Inferior parietal cortex (tissue), 1 donor: Measurements from ENCODE around the gene LONP1.
"Not testable (repeated sequence)": the region's sequence is repeated elsewhere in the genome, so short reads cannot be mapped to it uniquely, and the experiment has no call there.

Experiments
- DNase-seq: peaks from one replicate; pipeline ENCODE4 v3.0.0-alpha.2; 2016; ENCODE audit errors: extremely low spot score

LONP1 gene

DNA sequence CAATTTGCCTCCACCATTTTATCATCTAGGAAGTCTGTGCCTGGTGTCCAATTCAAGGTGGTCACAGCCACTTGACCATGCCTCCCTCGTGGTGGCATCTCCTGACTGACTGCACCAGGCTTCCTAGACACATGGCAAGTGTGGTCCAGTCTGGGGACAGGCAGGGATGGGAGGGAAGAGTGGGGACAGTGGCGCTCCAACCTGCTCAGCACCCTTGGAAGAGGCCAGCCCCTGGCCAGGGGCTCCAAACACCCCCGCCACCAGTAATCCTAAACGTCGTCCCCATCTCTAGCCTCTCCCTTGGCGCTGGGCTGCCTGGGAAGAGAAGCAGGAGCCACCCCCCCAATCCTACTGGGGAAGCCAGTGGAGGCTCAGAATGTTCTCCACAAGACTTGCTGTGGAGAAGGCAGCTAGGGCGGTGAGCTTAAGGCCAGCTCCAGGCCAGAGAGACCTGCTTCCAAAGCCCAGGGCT is 27.2 kb downstream of the LONP1 start:
- no peak for DNase-seq

DNA sequence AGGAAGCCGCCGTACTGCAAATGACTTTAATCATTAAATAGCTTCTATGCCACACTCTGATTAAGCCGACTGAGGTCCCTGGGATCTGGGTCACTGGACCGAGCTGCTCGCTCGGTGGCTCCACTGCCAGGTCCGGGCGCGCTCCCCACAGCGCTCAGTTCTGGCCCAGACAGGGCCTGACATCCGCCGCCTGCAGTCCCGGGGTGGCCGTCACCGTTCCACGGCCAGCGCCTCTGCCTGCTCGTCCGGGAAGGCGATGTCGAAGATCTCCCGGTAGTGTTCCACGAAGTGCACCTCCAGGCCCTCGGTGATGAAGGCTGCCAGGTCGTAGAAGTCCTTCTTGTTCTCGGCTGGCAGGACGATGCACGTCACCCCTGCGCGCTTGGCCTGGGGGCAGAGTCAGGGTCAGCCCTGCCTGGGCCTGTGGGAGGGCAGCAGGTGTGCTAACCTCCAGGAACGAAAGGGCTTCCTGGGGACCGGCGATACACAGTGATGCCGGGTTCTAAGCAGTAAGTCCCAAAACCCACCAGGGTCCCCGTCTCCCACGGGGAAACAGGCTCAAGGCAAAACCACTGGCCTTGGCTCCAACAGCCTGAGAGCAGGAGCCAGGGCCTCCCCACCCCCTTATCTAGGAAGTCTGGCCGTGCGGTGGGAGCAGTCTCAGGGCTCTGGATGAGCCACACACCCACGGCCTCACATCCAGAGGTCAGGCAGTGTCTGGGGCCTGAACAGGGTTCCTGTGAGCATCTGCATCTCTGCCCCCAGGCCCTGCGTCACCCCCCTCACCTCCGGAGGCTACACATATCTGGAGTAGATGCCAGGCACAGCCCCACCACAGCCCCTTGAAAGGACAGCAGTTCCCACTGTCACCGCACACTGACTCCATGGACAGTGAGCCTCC is 27.9 kb downstream of the LONP1 start:
- DNase-seq: no peak

DNA sequence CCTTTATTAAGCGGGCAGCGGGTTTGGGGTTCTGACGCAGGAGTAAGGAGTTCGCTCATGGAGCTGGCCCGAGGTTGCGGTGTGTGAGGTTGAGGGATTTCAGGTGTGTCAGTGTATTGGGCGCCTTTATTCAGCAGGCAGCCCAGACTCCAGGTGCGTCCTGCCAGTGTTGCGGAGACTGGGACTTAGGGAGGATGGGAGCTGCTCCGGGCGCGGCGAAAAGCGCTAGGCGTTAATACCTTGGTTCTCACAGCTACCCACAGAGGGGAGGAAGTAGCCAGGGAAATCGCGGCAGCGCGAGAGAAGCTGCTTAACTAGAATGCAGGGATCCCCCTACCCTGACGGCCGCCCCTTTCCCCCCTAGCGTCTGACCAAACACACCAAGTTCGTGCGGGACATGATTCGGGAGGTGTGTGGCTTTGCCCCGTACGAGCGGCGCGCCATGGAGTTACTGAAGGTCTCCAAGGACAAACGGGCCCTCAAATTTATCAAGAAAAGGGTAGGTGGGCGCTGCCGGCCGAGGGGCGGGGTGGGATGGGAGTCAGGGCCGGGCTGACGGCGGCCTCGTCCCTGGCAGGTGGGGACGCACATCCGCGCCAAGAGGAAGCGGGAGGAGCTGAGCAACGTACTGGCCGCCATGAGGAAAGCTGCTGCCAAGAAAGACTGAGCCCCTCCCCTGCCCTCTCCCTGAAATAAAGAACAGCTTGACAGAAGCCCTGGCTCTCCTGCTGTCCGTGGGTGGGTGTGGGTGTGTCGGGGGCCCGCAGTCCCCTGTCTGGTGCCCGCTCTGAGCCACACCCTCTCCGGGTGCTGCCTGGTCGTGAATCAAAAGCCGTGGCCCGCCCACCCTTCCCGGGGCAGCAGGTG is 28.8 kb downstream of the LONP1 start:
- DNase-seq: peak; percentile 5

DNA sequence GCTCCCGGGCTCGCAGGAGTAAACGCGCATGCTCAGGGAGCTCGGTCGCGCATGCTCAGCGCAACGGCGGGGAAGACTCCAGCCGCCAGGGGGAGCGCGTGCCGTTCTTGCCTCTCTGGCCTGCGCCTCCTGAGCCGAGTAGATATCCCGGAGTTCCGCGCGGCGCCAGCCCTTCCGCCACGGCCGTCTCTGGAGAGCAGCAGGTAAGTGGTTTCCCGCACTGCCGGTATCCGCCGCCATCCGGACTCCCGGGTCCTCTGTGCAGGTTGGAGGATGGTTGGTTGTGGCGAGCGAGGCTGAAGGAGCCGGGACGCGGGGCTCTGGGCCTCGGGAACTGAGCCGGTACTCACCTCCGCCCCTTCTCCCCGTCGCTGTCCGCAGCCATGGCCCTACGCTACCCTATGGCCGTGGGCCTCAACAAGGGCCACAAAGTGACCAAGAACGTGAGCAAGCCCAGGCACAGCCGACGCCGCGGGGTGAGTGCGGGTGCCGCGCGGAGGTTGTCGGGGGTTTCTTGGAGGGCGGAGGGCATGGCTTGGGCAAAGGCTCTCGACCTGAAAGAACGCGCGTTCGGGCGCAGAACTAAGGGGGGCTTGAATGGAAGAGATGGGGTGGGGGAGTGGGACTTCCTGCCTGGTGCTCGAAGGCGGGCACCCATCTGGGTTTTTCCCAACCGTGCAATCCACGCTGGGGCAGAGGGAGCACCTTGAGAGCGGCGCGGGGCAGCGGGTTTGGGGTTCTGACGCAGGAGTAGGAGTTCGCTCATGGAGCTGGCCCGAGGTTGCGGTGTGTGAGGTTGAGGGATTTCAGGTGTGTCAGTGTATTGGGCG is 29.6 kb downstream of the LONP1 start, which contains the start of gene RPL36:
TSS of gene RPL36 (plus strand) at position 171 of the 830 bp plus-strand sequence. CDS start at position 384, 213 bp downstream.
- DNase-seq: peak; percentile 98

DNA sequence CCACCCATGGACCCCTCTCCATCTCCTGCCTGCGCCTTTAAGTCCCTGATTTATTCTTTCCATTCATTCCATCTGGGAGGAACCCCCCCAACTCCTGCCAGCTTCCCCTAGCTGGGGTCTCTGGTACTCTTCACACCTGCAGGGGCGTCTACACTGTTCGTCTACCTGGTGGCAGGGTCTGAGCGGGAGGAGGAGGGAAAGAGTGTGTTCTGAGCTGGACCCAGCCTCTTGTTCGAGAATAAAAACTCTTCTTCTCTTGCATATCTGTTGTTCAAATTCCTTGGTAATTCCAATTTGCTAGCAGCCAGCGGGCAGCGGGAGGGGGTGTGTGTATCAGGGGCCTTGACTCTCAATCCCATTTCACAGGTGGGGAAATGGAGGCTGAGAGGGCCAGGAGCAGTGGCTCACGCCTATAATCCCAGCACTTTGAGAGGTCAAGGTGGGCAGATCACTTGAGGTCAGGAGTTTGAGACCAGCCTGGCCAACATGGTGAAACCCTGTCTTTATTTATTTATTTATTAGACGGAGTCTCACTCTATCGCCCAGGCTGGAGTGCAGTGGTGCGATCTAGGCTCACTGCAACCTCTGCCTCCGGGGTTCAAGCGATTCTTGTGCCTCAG is 31.6 kb downstream of the LONP1 start:
- not testable (repeated sequence) for DNase-seq

DNA sequence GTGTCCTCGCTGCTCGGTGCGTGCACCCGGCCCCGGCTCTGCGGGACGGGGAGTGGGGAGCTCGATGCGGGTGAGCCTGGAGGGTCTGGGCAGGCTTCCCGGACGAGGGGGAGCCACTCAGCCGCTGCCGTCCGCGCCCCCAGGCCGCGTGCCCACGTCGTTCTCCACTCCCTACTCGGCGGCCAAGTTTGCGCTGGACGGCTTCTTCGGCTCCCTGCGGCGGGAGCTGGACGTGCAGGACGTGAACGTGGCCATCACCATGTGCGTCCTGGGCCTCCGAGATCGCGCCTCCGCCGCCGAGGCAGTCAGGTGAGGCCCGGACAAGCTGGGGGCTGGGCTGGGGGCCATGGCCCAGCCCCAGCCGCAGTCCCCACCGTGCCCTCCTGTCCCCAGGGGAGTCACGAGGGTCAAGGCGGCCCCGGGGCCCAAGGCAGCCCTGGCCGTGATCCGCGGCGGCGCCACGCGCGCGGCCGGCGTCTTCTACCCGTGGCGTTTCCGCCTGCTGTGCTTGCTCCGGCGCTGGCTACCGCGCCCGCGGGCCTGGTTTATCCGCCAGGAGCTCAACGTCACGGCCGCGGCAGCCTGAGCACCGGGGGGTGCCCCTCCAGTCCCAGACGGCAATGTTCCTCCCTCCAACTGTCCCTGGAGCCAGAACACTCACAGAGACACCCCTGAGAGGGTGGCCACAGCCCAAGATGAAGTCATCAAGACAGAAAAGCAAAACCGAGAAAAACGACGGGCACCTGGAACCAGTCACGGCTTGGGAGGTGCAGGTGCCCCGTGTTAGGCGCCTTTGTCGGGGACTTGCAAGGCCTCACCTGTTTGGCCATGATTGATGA is 32.4 kb downstream of the LONP1 start:
- no peak for DNase-seq

DNA sequence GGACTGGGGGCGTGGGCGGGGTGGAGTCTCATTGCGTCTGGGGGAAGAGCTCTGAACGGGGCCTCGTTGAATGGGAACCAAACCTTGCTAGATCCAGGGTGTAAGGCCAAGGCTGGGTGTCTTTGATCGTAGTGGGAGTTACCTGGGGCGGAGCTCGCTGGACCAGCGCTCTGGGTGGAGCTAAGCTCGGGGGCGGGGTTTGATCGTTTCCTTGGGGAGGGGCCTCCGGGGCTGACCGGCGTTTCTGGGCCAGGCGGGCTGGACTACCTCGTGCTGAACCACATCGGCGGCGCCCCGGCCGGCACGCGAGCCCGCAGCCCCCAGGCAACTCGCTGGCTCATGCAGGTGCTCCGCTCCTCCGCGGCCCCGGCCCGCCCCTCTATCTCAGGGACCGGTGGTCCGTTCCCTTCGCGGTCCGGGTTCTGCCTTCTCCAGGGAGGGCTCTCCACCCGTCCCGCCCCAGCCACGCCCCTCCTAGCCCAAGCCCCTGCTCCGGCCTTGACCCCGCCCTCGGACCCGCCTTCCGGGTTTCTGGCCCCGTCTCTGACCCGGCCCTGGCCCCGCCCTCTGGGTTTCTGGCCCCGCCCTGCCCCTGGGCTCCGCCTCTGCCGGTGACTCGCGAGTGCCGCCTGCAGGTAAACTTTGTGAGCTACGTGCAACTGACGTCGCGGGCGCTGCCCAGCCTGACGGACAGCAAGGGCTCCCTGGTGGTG is 33.1 kb downstream of the LONP1 start:
- DNase-seq: peak; percentile 65

DNA sequence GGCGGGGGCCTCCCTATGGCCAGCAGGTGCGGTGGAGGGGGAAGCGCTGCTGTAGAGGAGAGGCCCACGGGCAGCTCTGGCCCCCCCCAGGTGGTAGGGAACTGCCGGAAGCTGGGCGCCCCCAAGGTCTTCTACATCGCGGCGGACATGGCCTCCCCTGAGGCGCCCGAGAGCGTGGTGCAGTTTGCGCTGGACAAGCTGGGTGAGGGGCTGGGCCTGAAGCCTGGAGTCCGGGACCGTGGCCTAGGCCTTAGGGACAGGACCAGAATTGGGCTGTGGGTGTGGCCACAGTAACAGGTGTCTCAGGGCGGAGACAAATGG is 33.7 kb downstream of the LONP1 start:
- no peak for DNase-seq

DNA sequence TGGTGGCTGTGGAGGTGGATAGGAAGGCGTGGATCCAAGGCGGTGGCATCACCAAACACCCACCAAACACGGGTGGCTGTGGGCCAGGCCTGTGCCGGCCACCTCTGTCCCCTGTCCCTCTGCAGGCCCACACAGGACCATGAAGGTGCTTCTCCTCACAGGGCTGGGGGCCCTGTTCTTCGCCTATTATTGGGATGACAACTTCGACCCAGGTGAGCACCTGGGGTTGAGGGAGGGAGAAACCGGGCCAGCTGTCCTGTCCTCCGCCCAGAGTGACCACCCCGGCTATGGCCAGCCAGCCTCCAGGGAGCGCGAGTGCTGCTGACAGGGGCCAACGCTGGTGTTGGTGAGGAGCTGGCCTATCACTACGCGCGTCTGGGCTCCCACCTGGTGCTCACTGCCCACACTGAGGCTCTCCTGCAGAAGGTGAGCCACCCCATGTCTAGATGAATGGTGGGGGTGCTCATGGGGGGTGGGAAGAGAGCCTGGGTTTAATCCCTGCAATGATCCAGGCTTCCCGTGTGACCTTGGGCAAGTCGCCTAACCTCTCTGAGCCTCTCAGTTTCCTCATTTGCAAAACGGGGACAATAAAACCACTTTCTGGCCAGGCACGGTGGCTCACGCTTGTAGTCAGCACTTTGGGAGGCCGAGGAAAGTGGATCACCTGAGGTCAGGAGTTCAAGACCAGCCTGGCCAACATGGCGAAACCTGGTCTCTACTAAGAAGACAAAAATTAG is 35.1 kb downstream of the LONP1 start:
- DNase-seq: no peak

DNA sequence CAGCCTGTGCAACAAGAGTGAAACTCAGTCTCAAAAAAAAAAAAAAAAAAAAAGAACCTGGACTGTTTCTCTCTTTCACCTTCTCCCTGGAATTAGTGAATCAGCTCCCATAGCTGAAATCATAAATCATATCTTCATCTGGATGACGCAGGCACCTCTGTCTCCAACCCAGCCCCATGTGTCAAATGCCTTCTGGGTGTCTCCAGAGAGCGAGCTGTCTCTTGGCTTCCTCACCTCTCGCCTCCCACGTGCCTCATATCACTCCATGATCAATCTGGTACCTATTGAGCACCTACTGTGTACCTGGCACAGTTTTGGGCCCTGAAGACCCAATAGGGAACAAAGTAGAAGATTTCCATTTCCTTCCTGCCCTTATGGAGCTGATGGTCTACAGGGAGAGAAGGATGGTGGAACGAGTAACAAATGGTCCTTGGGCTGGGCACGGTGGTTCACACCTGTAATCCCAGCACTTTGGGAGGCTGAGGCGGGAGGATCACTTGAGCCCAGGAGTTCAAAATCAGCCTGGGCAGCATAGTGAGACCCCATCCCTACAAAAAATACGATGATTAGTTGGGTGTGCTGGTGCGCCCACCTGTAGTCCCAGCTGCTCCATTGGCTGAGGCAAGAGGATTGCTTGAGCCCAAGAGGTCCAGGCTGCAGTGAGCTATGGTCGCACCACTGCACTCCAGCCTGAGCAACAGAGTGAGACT is 36.6 kb downstream of the LONP1 start:
- DNase-seq: no peak

DNA sequence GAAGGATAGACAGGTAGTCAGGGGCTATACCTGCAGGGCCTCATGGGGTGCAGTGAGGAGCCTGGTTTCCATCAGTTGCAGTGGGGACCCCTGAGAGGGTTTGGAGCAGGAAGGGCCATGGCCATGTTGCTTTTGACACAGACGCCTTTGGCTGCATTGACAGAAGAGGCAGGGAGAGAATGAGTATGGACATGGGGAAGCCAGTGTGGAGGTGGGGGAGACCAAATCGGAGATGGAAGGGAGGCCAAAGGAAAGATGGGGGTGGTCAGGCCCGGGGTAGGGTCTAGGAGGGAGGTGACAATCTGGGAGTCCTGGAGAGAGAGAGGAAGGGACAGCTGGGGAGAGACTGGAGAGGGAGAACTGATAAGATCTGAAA is 37.9 kb downstream of the LONP1 start:
- no peak for DNase-seq

DNA sequence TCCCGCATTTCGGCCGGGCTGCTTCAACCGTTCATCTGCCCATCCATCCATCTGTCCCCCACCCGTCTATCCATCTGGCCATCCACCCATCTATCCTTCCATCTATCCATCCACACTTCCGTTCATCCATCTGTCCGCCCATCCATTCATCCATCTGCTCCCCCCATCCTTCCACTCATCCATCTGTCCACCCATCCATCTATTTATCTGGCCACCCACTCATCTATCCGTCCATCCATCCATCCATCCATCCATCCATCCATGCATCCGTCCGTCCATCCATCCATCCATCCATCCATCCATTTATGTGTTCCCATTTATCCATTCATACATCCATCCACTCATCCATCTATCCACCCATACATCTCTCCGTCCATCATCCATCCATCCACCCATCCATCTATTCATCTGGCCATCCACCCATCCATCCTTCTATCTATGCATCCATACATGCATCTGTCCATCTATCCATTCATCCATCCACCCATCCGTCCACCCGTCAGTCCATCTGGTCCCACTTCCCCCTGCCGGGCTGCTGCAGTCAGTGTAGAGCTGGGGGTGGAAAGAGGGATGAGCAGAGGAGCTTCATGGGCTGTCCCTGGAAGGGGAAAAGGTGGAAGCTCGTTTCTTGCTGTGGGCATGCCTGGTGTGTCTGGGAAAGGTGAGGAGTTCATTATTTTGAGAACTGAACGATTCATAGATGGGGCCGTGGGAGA is 38.4 kb downstream of the LONP1 start:
- DNase-seq: no peak

DNA sequence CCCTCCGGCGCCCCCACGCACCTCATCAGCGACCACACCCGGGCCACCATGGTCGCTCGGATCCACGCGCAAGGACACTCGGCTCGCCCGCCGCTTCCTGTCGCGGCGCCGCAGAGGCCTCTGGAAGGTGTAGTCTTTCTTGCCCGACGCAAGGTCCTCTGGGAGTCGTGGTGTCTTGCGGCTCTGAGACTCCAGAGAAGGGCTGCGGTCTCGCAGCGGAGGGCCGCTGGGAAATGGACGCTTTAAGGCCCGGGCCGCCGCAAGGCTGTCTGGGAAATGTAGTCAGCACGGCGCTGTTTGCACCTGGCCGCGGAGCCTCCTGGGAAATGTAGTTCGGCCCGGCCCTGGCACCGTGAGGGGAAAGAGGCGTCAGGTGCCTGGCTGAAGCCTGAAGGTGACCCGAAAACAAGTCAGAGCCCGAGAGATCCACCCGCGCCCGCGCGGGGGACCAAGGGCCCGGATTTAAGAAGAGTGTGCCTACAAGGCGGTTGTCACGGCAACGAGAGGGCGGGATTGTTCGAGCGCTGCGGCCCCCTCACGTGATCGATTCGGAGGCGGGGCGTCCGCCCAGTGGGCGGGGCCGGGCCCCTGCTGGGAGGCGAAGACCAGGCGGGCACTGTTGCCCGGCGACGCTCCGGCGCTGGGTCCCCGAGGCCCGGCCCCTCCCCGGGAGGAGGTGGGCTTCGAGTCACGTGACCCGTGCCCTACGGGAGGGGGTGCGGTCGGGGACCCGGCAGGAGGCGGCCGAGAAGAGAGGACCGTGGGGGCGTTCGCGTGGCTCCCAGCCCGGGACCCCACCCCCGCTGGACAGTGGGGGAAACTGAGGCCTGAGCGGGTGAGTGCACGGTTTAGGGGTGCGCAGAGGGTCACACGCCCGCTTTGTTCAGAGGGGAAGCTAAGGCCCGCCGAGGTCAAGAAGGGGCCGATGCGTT is 39.2 kb downstream of the LONP1 start, which contains the start of the genes HSD11B1L and MICOS13:
TSS of gene HSD11B1L (plus strand) at position 591 of the 932 bp plus-strand sequence. CDS start 3,806 bp downstream, outside the sequence.
TSS of gene MICOS13 (minus strand) at position 80 of the 932 bp plus-strand sequence. CDS start at position 50, 30 bp downstream.
- peak; percentile 98 for DNase-seq

DNA sequence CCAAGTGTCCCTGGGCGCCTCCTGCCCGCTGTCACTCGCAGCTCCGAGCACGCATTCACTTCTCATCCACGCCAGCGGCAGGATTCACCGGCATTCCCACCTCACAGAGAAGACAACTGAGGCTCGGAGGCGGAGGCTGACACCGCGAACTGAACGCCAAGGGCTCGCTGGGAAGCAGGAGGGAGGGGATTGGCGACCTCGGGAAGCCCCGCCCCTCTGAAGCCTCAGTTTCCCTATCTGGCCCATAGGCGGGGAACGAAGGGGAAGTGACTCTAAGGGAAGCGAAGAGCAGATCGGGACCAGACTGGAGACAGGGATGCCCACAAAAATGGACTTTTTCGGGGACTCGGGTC is 39.9 kb downstream of the LONP1 start:
- DNase-seq: no peak

DNA sequence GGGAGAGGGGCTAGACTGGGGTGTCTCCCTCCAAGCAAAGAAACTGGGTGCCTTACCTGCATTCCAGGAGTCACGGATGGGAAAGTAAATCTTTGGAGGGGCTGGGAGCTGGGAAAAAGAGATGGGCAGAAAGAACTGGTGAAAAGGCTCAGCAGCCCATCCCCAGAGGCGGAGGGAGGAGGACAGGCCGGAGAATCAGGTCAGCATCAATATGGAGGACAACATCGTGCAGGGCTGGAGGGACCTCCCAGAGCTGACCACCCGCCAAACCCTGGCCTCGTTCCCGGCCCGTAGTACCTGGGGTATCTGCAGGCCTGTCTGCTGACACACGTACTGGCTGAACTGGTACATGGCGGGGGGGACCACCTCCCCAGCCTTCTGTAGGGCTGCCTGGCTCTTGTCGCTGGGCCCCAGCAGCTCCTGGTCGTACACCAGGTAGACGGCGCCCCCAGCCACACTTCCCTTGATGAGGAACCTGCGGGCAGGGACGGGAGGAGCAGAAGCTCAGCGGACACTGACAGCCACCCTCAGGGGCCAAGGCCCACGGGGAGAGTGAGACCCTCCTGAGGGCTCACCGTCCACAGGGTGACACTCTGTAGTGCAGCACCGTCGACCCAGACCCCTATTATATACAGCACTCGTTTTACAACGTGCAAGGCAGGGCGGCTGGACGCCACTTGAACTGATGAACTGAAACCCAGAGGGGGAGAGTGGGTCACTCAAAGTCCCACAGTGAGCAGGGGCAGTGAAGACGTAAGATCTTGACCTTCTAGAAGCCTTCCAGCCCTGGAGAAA is 40.5 kb downstream of the LONP1 start:
- no peak for DNase-seq
